Jurkat, Clone E6-1 (cell line): ENCODE results near the gene KIF21A.

Experiments used
- DNase-seq: peaks from one replicate; pipeline ENCODE4 v3.0.0-alpha.2; 2011; ENCODE audit warnings: low read depth, low spot score
- H3K4me3 ChIP-seq: 2 replicates; pipeline ENCODE4 v1.5.1; 2011; ENCODE audit warnings: mild to moderate bottlenecking, low read length, control low read depth, moderate library complexity

The KIF21A gene

DNA sequence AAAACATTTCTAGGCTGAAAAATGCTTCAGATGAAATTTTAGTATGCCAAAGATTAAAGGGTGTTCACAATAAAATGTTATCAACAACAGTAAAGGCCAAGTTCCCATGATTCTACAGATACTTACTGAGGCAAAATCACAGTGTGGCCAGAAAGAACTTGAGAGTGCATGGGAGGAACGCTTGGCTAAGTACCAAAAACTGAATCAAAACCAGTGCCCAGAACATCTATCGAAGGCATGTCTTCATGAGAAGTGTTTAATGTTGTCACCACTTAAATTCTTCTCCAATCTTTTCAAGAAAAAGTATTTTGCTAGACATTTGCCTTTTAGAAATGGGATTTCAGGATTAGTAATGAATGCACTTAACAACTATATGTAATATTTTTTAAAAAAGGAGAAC lies 41.5 kb downstream of the KIF21A start:
- H3K4me3 ChIP-seq: no peak overlapping the region
- no peak for DNase-seq

DNA sequence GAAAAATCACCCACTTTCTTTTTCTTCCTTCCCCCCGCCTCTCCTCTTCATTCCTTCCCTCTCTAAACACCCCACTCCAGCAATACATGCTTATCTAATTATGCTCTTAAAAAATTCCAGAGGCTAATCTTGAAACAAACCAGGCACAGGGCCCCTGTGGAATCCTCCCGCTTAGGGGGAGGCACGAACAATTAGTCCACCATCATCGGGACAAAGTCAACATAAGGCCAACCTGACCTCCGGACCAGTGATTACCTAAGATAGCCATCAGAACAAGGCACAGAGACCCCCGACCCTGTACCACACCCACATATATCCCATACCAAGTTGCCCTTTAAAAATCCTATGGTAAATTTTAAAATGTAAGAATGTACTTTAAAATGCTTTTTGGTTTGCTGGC lies 47.1 kb downstream of the KIF21A start:
- H3K4me3 ChIP-seq: no peak overlapping the region

GRCh38 chr12:39393890-39394289 lies 49.0 kb downstream of the KIF21A start:
- no peak overlapping the region for H3K4me3 ChIP-seq
- DNase-seq: no peak

More for the DNA sequence above, 47.1 kb downstream of the KIF21A start:
- DNase-seq: no peak

DNA sequence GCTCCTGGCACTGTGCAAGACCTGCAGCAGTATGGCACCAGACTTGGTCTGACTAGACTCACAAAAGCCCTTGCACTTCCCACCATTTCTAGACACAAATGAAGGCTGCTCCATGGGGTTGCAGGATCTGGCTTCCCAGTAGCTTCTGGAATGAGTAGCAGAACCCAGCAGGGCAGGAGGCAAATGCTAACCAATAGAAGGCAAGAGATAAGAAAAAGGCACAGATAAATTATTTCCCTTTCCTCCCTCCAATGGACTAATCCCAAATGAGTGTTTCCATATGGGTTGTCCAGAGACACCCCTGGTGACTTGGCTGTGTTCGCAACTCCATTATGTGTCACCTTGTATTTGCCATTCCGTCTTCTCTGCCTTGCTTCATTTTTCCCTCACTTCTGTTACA lies 49.7 kb downstream of the KIF21A start:
- H3K4me3 ChIP-seq: no peak overlapping the region
- no peak for DNase-seq

- DNase-seq: no peak
- no peak overlapping the region for H3K4me3 ChIP-seq
Observed at GRCh38 chr12:39392154-39392925, 50.6 kb downstream of the KIF21A start.

GRCh38 chr12:39390752-39391151 lies 52.2 kb downstream of the KIF21A start:
- H3K4me3 ChIP-seq: no peak overlapping the region
- no peak for DNase-seq

GRCh38 chr12:39389399-39390150 lies 53.3 kb downstream of the KIF21A start:
- no peak for DNase-seq
- no peak overlapping the region for H3K4me3 ChIP-seq

DNA sequence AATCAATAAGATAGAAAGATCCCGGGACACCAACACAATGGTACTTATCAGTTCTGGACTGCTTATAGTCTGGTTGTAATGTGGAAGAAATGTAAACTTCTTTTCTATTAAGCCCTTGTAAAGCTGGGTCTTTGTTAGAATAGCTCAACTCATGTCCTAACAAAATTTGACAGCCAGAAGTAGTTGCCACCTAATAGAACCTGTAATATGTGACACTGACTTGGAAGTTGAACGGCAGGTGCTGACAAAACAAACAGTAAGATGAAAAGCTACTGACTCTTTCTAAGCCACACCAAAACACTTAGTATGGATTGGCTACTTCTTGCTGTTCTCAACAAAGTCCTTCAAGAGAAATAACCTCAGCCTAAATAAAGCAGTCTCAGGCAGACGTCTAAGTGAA lies 56.6 kb downstream of the KIF21A start:
- DNase-seq: no peak
- H3K4me3 ChIP-seq: no peak overlapping the region

- no peak for DNase-seq
- no peak overlapping the region for H3K4me3 ChIP-seq
Observed at GRCh38 chr12:39383114-39383513, 59.8 kb downstream of the KIF21A start.

- no peak overlapping the region for H3K4me3 ChIP-seq
- no peak for DNase-seq
Observed at GRCh38 chr12:39380090-39380489, 62.8 kb downstream of the KIF21A start.

GRCh38 chr12:39378341-39378740 lies 64.6 kb downstream of the KIF21A start:
- no peak overlapping the region for H3K4me3 ChIP-seq
- no peak for DNase-seq

DNA sequence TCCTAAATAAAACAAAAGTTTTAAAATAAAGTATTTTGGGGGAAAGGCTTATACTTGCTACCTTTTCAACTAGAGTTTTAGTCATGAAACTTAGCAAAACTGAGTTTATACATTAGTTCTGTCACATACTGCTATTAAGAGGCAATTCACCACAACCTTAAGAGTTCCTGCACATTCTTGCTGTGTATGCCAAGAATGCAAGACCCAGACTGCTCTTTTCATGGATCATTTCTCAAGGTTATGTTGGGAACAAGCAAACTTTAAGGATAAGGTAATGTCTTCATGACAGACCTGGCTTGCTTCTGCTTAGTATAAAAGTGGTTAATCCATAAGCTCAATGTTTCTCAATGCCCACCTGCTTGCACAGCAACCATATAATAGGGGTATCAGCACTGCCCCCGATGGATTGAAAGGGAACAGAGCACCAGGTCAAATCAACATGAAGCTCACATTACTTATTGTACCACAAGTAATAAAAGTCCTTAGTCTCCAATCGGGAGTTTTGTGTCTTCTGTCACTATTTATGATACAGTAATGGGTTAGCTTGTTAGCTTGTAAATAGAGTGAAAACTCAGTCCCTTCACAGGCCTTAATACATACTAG lies 67.6 kb downstream of the KIF21A start:
- DNase-seq: no peak
- H3K4me3 ChIP-seq: no peak overlapping the region

GRCh38 chr12:39372929-39373328 lies 70.0 kb downstream of the KIF21A start:
- DNase-seq: no peak
- no peak overlapping the region for H3K4me3 ChIP-seq

DNA sequence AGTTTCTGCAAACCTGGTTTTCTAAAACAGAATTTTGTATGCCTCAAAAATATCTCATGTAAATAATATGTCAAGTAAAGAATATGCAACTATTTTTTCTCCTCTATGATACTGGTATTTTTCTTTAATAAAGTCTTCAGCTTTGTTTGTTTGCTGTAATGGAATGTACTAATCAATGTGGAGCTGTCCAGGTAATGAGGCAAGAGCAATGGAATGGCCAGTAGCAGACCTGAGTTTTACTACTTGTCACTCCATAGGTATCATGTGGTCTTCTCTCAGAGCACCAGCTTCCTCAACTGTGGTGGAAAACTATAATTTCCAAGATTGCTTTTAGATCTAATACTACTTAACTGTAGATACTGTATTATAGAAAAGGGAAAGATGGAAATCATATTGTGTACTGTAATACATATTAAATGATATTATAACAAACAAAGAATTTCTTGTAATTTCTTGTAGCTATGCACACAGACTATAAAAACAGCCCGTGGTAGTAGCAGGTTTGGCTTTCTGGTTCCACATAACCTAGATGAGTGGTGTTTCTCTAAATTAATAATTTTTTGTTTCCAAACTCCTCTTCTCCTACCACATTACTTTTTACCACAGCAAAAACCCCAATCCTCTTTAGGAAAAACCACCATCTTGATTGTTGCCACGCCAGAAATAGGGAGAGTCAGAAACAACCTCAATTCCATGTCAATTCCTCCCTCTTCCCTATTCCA lies 70.6 kb downstream of the KIF21A start:
- no peak for DNase-seq
- H3K4me3 ChIP-seq: no peak overlapping the region

- H3K4me3 ChIP-seq: no peak overlapping the region
- DNase-seq: no peak
Observed at GRCh38 chr12:39369756-39370155, 73.2 kb downstream of the KIF21A start.

- no peak overlapping the region for H3K4me3 ChIP-seq
- DNase-seq: no peak
Observed at GRCh38 chr12:39368891-39369290, 74.0 kb downstream of the KIF21A start.

DNA sequence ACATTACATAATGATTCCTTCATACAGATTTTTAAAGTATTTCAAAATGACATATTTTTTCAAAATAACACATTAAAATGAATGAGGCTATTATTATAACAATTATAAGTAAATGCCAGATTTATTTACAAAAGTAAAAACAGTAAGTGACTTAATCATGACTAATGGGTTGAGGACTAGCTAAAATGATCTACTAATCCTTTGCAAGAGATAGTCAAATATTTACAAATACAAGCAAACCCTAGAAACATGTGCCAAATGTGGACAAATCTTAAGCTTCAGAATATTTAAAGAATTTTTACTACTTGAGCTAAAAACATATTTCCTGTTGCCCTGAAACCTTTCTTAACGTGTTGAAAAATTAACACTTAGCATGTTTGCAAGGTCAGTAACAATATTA lies 74.8 kb downstream of the KIF21A start:
- no peak for DNase-seq

DNA sequence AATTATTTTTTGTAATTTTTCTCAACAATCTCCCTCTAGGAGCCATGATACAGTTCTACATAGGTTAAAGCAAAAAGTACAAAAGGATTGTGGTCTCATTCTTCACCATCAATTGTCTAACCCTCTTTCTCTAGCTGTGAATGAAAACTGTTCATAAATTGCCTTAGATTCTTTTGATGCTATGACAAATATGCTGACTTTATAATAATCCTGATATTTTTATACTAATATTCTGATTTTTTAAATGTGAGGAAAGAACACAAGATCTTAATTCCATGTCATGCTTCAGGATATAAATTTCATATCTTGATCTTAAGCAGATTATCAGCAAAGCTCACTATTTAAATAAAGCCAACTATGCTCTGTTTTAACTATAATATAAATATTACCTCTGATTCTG lies 75.4 kb downstream of the KIF21A start:
- H3K4me3 ChIP-seq: no peak overlapping the region
- no peak for DNase-seq

More for the DNA sequence above, 74.8 kb downstream of the KIF21A start:
- H3K4me3 ChIP-seq: no peak overlapping the region

DNA sequence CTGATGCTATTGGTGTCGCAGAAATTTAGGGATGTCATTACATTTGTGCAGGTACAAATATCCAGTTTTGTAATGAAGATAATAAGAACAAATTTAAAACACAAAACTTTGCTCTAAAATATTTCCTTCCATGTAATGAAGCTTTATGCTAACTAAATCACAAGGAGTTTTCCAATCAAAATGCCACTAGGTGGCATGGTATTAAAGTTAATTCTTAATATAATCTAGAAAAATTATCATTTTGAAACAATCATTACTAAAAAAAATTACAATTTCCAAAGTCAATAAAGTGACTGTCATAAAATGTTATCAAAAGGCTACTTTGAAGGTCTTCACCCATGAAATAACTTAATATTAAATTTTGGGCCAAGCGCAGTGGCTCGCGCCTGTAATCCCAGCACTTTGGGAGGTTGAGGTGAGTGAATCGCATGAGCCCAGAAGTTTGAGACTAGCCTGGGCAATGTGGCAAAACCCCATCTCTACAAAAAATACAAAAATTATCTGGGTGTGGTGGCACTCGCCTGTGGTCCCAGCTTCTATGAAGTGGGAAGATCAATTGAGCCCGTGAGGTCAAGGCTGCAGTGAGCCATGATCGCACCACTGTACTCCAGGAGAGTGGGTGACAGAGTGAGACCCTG lies 77.4 kb downstream of the KIF21A start:
- DNase-seq: no peak
- H3K4me3 ChIP-seq: no peak overlapping the region
